Left lung (tissue), 10 donors: Measurements from ENCODE around the gene LRRC8B. TPM values are rescaled to one million over a fixed set of nuclear protein-coding genes. Genes with fewer than 3 reads are reported as not detected.
"Not testable (repeated sequence)": the region's sequence is repeated elsewhere in the genome, so short reads cannot be mapped to it uniquely, and the experiment has no call there.

Experiments
- ATAC-seq: fragments of 200-7000 bp; cut with Tn5 transposase; one replicate; pipeline ENCODE4 v1.9.1; 2020; ENCODE audit warnings: moderate library complexity
- DNase-seq, 4 donors: peaks; one replicate each; pipeline ENCODE4 v3.0.0-alpha.2; 2013 to 2020
- H3K27ac ChIP-seq, 2 donors: fragments of 200-600 bp; sonication (generic) in 1 of 2; one replicate each; pipeline versions ENCODE4 v1.5.0 to v1.8.0; 2020 to 2021
- H3K27me3 ChIP-seq, 2 donors: fragments of 200-600 bp; sonication (generic) in 1 of 2; one replicate each; pipeline versions ENCODE4 v1.5.0 to v1.8.0; 2020 to 2021
- H3K36me3 ChIP-seq, 2 donors: fragments of 200-600 bp; sonication (generic) in 1 of 2; one replicate each; pipeline versions ENCODE4 v1.5.0 to v1.8.0; 2020 to 2021
- H3K4me1 ChIP-seq, 2 donors: fragments of 200-600 bp; one replicate each; pipeline ENCODE4 v1.8.0; 2021
- H3K4me3 ChIP-seq, 2 donors: fragments of 200-600 bp; sonication (generic) in 1 of 2; one replicate each; pipeline versions ENCODE4 v1.5.0 to v1.8.0; 2020 to 2021; ENCODE audit warnings: mild to moderate bottlenecking in 1 of 2
- H3K9me3 ChIP-seq, 2 donors: fragments of 200-600 bp; sonication (generic) in 1 of 2; one replicate each; pipeline versions ENCODE4 v1.5.0 to v1.8.0; 2020 to 2021
- CTCF ChIP-seq, 2 donors: fragments of 200-600 bp; sonication (generic) in 1 of 2; IDR thresholded peaks; one replicate each; pipeline versions ENCODE4 v1.5.0 to v1.8.0; 2021; ENCODE audit warnings: antibody characterized with exemption in 2 of 2
- intact Hi-C, 2 donors: fragments of 100-400 bp; cut with DNase I; formaldehyde crosslinking; loops; one replicate each; pipeline versions ENCODE4 v1.11.2 to v1.14.2; 2022
- polyA plus RNA-seq, 6 donors: library from polyadenylated mRNA; unstranded; fragments of 120-200 nt; gene quantifications; one replicate each; pipeline ENCODE4 v1.2.1, GENCODE V29; 2013; ENCODE audit not compliant: insufficient read length in 6 of 6
- total RNA-seq, 2 donors: library from RNA; stranded (reverse); fragmentation: NEBNext Ultra II Directional; extraction: Animal tissue kit (Norgen Biotek cat#: 25700); gene quantifications; one replicate each; pipeline ENCODE4 v1.2.1, GENCODE V29; 2021
- donor health status: DM: no; HTN: yes; CAD: no.
- donor health status: DM: no; HTN: no; CAD: no.

LRRC8B gene
- total and polyA plus RNA-seq, 8 donors, result 8.9 to 22.5 (median 10.4) TPM

DNA sequence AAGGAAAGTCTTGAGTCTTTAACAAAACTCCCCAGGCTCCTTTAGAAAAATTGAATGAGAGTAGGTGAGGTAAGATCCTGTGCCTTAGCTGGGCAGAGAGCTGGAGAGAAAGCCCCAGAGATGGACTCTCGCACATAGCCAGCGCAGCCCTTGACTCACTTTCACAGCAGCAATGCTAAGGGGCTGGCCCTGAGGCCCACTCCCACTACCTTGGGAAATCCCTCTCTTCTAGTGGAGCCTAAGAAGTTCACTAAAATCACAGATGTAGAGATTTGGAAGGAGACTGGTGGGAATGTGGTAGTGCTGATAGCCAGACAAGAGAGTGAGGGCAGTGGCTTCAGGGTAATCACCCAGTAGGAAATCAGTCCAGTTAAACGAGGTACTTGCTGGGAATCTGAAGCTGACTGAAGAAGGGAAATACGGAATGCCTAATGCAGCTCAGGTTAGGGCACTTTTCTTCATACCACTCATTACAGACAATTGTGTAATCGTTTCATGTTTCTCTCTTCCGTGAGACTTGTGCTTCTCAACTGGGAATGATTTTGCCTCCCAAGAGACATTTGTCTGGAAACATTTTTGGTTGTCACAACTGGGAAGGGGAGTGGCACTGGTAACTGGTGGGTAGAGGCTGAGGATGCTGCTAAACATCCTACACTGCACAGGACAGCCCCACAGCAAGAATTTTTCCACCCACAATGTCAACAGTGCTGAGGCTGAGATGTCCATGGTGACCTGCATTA is 65.9 kb downstream of the LRRC8B start:
- peaks cover 0 to 17% of the 10 kb centered on the region in 2 donors for H3K4me1 ChIP-seq
- no peaks in the 10 kb centered on the region for H3K9me3 ChIP-seq
- no peak for DNase-seq
- no peak overlapping the region for H3K27ac ChIP-seq
- peak; percentile 55 for ATAC-seq
- H3K27me3 ChIP-seq, result no peaks in the 10 kb centered on the region
- no peaks in the 10 kb centered on the region for H3K36me3 ChIP-seq
- no peak overlapping the region for H3K4me3 ChIP-seq
- no peak for TF ChIP-seq CTCF (IDR thresholded peaks at IDR 0.05)
- intact Hi-C loops, result no loop called here

DNA sequence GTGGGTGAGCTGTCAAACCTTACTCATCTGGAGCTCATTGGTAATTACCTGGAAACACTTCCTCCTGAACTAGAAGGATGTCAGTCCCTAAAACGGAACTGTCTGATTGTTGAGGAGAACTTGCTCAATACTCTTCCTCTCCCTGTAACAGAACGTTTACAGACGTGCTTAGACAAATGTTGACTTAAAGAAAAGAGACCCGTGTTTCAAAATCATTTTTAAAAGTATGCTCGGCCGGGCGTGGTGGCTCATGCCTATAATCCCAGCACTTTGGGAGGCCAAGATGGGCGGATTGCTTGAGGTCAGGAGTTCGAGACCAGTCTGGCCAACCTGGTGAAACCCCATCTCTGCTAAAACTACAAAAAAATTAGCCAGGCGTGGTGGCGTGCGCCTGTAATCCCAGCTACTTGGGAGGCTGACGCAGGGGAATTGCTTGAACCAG is 68.3 kb downstream of the LRRC8B start:
- H3K9me3 ChIP-seq, DNase-seq, H3K4me3 ChIP-seq, H3K27me3 ChIP-seq, H3K36me3 ChIP-seq, intact Hi-C loops: not testable (repeated sequence)
- peak; percentile 71 for ATAC-seq
- Histone ChIP-seq H3K4me1 (peaks cover 0 to 17% of the 10 kb centered on the region in 2 donors), H3K27ac (peak overlapping the region in 1 of 2 donors; percentile 48)

DNA sequence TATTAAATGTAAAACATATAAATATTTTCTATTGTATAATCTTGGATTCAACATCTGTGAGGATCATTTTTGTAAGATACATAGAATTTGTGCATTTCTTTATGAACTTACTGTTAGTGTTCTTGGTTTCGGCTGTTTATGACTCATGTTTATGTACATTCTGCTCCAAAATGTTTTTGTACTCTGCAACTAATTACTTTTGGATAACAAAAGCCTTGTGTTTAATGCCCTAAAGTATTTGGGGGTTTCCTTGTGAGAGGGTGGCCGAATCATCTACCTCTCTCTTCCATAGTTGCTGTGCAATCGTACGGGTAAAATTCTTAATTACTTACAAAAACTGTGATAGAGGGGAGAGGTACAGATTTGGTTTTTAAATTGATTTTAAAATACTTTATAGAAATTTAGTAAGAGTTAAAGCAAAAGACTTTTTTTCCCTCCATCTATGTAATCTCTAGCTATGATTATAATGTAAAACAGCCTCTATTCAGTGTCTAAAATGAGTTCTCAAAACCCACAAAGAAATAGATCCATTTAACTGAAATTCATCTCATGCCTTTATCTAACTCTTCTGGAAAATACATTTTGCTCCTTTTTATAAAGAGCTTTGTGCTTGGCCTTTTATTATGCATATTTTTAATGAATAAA is 69.6 kb downstream of the LRRC8B start:
- ATAC-seq, result no peak
- intact Hi-C loops, result no loop called here

GRCh38 chr1:89596698-89597097 is 72.1 kb downstream of the LRRC8B start:
- no peaks in the 10 kb centered on the region for H3K36me3 ChIP-seq
- ATAC-seq, result no peak
- intact Hi-C loops, result no loop called here
- H3K4me3 ChIP-seq, result no peak overlapping the region
- no peak for TF ChIP-seq CTCF (IDR thresholded peaks at IDR 0.05)
- peaks cover 0 to 17% of the 10 kb centered on the region in 2 donors for H3K4me1 ChIP-seq
- H3K9me3 ChIP-seq, result no peaks in the 10 kb centered on the region
- DNase-seq, result no peak
- no peak overlapping the region for H3K27ac ChIP-seq
- H3K27me3 ChIP-seq, result no peaks in the 10 kb centered on the region

More for the DNA sequence above, 69.6 kb downstream of the LRRC8B start:
- Histone ChIP-seq H3K4me1 (peaks cover 0 to 17% of the 10 kb centered on the region in 2 donors), H3K27me3 (no peaks in the 10 kb centered on the region), H3K27ac (no peak overlapping the region), H3K9me3 (no peaks in the 10 kb centered on the region), H3K4me3 (no peak overlapping the region), H3K36me3 (no peaks in the 10 kb centered on the region)
- TF ChIP-seq CTCF (IDR thresholded peaks at IDR 0.05), result no peak
- DNase-seq, result no peak

GRCh38 chr1:89598450-89599331 is 74.1 kb downstream of the LRRC8B start:
- peak; percentile 89 for ATAC-seq
- peak in 2 of 4 donors; percentile 34 to 42 for DNase-seq
- peak; percentile 45 to 70 for TF ChIP-seq CTCF (IDR thresholded peaks at IDR 0.05)
- Histone ChIP-seq H3K9me3 (no peaks in the 10 kb centered on the region), H3K27me3 (no peaks in the 10 kb centered on the region), H3K4me3 (no peak overlapping the region), H3K27ac (no peak overlapping the region), H3K4me1 (no peaks in the 10 kb centered on the region), H3K36me3 (no peaks in the 10 kb centered on the region)
- intact Hi-C loops, result no loop called here
